Heart right ventricle (tissue), 16 donors: ENCODE data around the gene DZANK1. TPM values are rescaled to one million over a fixed set of nuclear protein-coding genes. Genes with fewer than 3 reads are reported as not detected.
A peak's percentile ranks its signal among the peaks of the same experiment; 100 is the strongest.

Experiments
- ATAC-seq, 8 donors: fragments of 200-7000 bp; cut with Tn5 transposase; one replicate each; pipeline ENCODE4 v1.9.1; 2020; ENCODE audit warnings: mild to moderate bottlenecking in 8 of 8, moderate library complexity in 8 of 8, moderate number of reproducible peaks in 1 of 8
- DNase-seq, 2 donors: peaks; one replicate each; pipeline ENCODE4 v3.0.0-alpha.2; 2020
- H3K27ac ChIP-seq, 10 donors: fragments of 200-600 bp; sonication (generic) in 2 of 10; one replicate each; pipeline versions ENCODE4 v1.5.0 to v1.8.0; 2020 to 2022; ENCODE audit warnings: mild to moderate bottlenecking in 3 of 10
- H3K27me3 ChIP-seq, 7 donors: fragments of 200-600 bp; one replicate each; pipeline ENCODE4 v1.8.0; 2021 to 2022; ENCODE audit warnings: mild to moderate bottlenecking in 2 of 7
- H3K36me3 ChIP-seq, 9 donors: fragments of 200-600 bp; sonication (generic) in 1 of 9; one replicate each; pipeline versions ENCODE4 v1.5.0 to v1.8.0; 2020 to 2022; ENCODE audit warnings: mild to moderate bottlenecking in 2 of 9
- H3K4me1 ChIP-seq, 9 donors: fragments of 200-600 bp; sonication (generic) in 1 of 9; one replicate each; pipeline versions ENCODE4 v1.5.0 to v1.8.0; 2020 to 2022; ENCODE audit warnings: mild to moderate bottlenecking in 4 of 9
- H3K4me3 ChIP-seq, 10 donors: fragments of 200-600 bp; sonication (generic) in 2 of 10; one replicate each; pipeline versions ENCODE4 v1.5.0 to v1.8.0; 2020 to 2022; ENCODE audit warnings: mild to moderate bottlenecking in 7 of 10, moderate library complexity in 2 of 10
- H3K9me3 ChIP-seq, 11 donors: fragments of 200-600 bp in 10 of 11; sonication (generic) in 2 of 11; one replicate each; pipeline versions ENCODE4 v1.5.0 to v1.8.0; 2013 to 2022; ENCODE audit warnings: mild to moderate bottlenecking in 2 of 11, control low read depth in 1 of 11, moderate library complexity in 1 of 11
- CTCF ChIP-seq, 9 donors: fragments of 200-600 bp; sonication (generic) in 2 of 9; IDR thresholded peaks; one replicate each; pipeline versions ENCODE4 v1.5.0 to v1.8.0; 2021 to 2022; ENCODE audit warnings: antibody characterized with exemption in 9 of 9, mild to moderate bottlenecking in 5 of 9, moderate library complexity in 1 of 9
- WGBS, 2 donors: extraction: QIAGEN DNeasy Blood & Tissue Kit; methylation state at CpG; one replicate each; pipeline ENCODE4 v1.1.7; 2013; ENCODE audit warnings: inconsistent platforms in 1 of 2; 5-methylcytosine and 5-hydroxymethylcytosine counted together
- intact Hi-C, 10 donors: fragments of 100-400 bp; cut with DNase I; formaldehyde crosslinking; loops; one replicate each; pipeline versions ENCODE4 v1.11.1 to v1.14.2; 2022
- polyA plus RNA-seq, 2 donors: library from polyadenylated mRNA; stranded (reverse); fragments of 200-250 nt; gene quantifications; one replicate each; pipeline ENCODE4 v1.2.3, GENCODE V29; 2013
- total RNA-seq, 10 donors: library from RNA; stranded (reverse); fragmentation: NEBNext Ultra II Directional in 3 of 10; extraction: Animal tissue kit (Norgen Biotek cat#: 25700) in 3 of 10; gene quantifications; one replicate each; pipeline versions ENCODE4 v1.2.1 to v1.2.4, GENCODE V29; 2021 to 2023
- donor health status: Arrhythmogenic right ventricular cardiomyopathy.
- donor health status: ischemic (EF 13 %, LVEDD 7.1; RV severe dilation, severe dysfunction).
- donor health status: healthy with polysubstance abuse.
- donor health status: DM: no; HTN: yes; CAD: no.
- donor health status: DM: no; HTN: no; CAD: no.
- donor health status: ischemic (EF 25% LVEDD 6.9; RV normal size, moderate dysfunction).
- donor health status: ischemic (EF 25% LVEDD 5.7; RV mildly dilated, moderate dysfunction).
- donor health status: healthy.
- donor health status: DM: yes; HTN: yes; CAD: no.
- donor health status: Ischemic cardiomyopathy.
- donor health status: ischemic (EF 35%, LVEDD 5.7; RV mildly dilated, moderate dysfunction).
- donor health status: nonischemic (EF 11% LVEDD 7.7; RV severe dilation, severe dysfunction).
- donor health status: DM: yes; HTN: yes; CAD: no.
- donor health status: PGD.
- donor health status: ischemic (EF 29% LVEDD 5.4; RV normal size, mild dysfunction).
- donor health status: nonischemic (EF 23%, LVEDD 6.1; RV moderate dilation, normal function).

The DZANK1 gene
- total and polyA plus RNA-seq, 12 donors, result 0.35 to 1.7 (median 0.83) TPM

- peaks cover 0 to 100% (median 48%) of the 10 kb centered on the region in 9 donors for H3K36me3 ChIP-seq
Measured at GRCh38 chr20:18477218-18477617, 10.4 kb upstream of the DZANK1 start.

DNA sequence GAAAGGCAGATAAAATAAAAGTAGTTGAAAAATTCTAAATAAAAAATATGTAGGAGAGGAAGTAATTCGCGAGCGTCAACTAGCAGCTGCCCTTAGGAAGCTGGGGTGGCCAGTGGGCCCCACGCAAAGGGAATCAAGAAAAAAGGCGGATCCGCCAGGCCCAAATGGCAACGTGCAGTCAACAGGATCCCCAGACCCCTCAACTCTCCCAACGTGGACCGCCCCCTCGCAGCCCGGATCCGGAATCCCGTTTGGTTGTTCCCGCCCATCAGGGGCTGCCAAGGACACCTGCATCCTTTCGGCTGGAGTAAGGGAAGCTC, 296 bp downstream of the DZANK1 start:
- no peaks in the 10 kb centered on the region for H3K27me3 ChIP-seq
- no peak for TF ChIP-seq CTCF (IDR thresholded peaks at IDR 0.05)
- H3K9me3 ChIP-seq, result no peaks in the 10 kb centered on the region
- H3K4me1 ChIP-seq, result peaks cover 0 to 26% (median 20%) of the 10 kb centered on the region in 9 donors
- peak overlapping the region in 9 of 10 donors; percentile 73 to 95 (median 89) for H3K27ac ChIP-seq
- peak overlapping the region; percentile 64 to 100 (median 84) for H3K4me3 ChIP-seq
- DNase-seq, result no peak
- H3K36me3 ChIP-seq, result peaks cover 0 to 28% (median 5%) of the 10 kb centered on the region in 9 donors
- peak; percentile 74 to 91 (median 82) for ATAC-seq
- 0 to 1% methylated on average over 15 of the region's 15 CpGs for WGBS, 2 donors
- intact Hi-C loops, result loop anchor here in 7 of 10 donors (2.0 to 10.0 kb wide), 6 partner anchors 30 to 179 kb away; partner anchors contain the start of genes SEC23B (in 4 of the 7), RBBP9 (in 1 of the 7), SMIM26 (in 1 of the 7) and ZNF133 (in 1 of the 7)

More at GRCh38 chr20:18477218-18477617, 10.4 kb upstream of the DZANK1 start:
- Histone ChIP-seq H3K27me3 (no peaks in the 10 kb centered on the region), H3K9me3 (no peaks in the 10 kb centered on the region), H3K4me3 (no peak overlapping the region), H3K4me1 (no peaks in the 10 kb centered on the region), H3K27ac (no peak overlapping the region)
- WGBS, 2 donors, result 93 to 98% methylated on average over 1 of the region's 1 CpG
- no peak for DNase-seq
- TF ChIP-seq CTCF (IDR thresholded peaks at IDR 0.05), result no peak
- intact Hi-C loops, result no loop called here
- no peak for ATAC-seq

DNA sequence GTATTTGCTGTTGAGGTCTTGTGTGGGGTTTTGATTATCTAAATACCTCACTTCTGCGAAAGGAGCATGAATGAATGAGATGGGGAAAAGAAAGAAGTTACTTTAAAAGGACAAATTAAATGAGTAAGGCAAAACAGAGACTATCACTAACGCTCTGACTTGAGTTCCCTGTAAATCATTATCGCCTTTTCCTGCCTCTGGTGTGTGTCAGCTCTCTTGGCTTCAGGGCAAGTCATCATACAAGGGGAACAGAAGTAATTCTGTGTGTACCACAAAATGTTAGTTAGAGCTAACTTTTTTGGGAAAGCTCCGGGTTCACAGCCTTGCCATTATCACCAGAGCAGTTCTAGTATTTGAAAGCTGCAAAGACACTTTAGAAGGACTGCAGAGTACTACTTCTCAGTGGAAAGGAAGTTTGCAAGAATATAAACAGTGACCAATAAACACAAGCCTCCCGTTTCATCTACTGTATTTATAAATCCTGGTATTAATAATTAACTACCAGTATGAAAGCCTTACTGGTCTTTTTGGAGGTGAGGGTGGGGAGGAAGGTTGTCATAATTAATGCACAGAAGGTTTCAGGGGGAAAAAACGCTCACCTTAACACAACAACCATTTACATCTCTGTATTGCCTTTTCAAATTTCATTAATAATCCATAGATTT, 1.2 kb downstream of the DZANK1 start:
- ATAC-seq, result no peak
- Histone ChIP-seq H3K36me3 (peaks cover 0 to 20% (median 0%) of the 10 kb centered on the region in 9 donors), H3K27ac (no peak overlapping the region), H3K4me1 (peaks cover 0 to 26% (median 20%) of the 10 kb centered on the region in 9 donors), H3K9me3 (no peaks in the 10 kb centered on the region), H3K27me3 (no peaks in the 10 kb centered on the region), H3K4me3 (peak overlapping the region in 4 of 10 donors; percentile 68 to 99 (median 80))
- intact Hi-C loops, result loop anchor here in 7 of 10 donors (2.0 to 10.0 kb wide), 6 partner anchors 31 to 178 kb away; partner anchors contain the start of genes SEC23B (in 4 of the 7), RBBP9 (in 1 of the 7), SMIM26 (in 1 of the 7) and ZNF133 (in 1 of the 7)
- 59 to 68% methylated on average over 6 of the region's 6 CpGs for WGBS, 2 donors
- no peak for DNase-seq
- TF ChIP-seq CTCF (IDR thresholded peaks at IDR 0.05), result no peak

- WGBS, 2 donors, result 86 to 89% methylated on average over 3 of the region's 3 CpGs
- Histone ChIP-seq H3K36me3 (no peaks in the 10 kb centered on the region), H3K9me3 (peaks cover 0 to 18% (median 4%) of the 10 kb centered on the region in 11 donors), H3K4me1 (no peaks in the 10 kb centered on the region), H3K27ac (no peak overlapping the region), H3K27me3 (no peaks in the 10 kb centered on the region), H3K4me3 (no peak overlapping the region)
- ATAC-seq (no peak), DNase-seq (no peak)
- no peak for TF ChIP-seq CTCF (IDR thresholded peaks at IDR 0.05)
- intact Hi-C loops, result no loop called here
Measured at GRCh38 chr20:18456600-18456999, 10.2 kb downstream of the DZANK1 start.
